Activated CD4-positive, alpha-beta memory T cell treated with anti-CD3 and anti-CD28 coated beads, Interleukin-2, amount 10 ng/mL, durations not matched to agents 7 days and 5 days (primary cell): ENCODE data around the gene TEX54. TPM values are rescaled to one million over a fixed set of nuclear protein-coding genes. Genes with fewer than 3 reads are reported as not detected.
A peak's percentile ranks its signal among the peaks of the same experiment; 100 is the strongest.

ENCODE experiments used
- CTCF ChIA-PET: fragments of 350-600 bp; sonication (Branson Sonifier 250); formaldehyde crosslinking; loops from one replicate; lab custom pipeline; 2021; ENCODE audit warnings: antibody characterized with exemption, inconsistent platforms; lab: Charles Lee
- POLR2A ChIA-PET: fragments of 350-600 bp; sonication (Branson Sonifier 250); formaldehyde crosslinking; loops from one replicate; lab custom pipeline; 2021; ENCODE audit warnings: antibody characterized with exemption; lab: Charles Lee
- DNase-seq: peaks from one replicate; pipeline ENCODE4 v3.0.0-alpha.2; 2020
- H3K27ac Mint-ChIP-seq: one replicate; pipeline ENCODE4 v1.8.0; 2021; ENCODE audit warnings: mild to moderate bottlenecking, mixed read lengths
- H3K27me3 Mint-ChIP-seq: one replicate; pipeline ENCODE4 v1.8.0; 2021; ENCODE audit warnings: mixed read lengths
- H3K36me3 Mint-ChIP-seq: one replicate; pipeline ENCODE4 v1.8.0; 2021; ENCODE audit warnings: low read depth, mixed read lengths
- H3K4me1 Mint-ChIP-seq: one replicate; pipeline ENCODE4 v1.8.0; 2021; ENCODE audit warnings: mixed read lengths
- H3K4me3 Mint-ChIP-seq: one replicate; pipeline ENCODE4 v1.8.0; 2021; ENCODE audit warnings: mild to moderate bottlenecking, mixed read lengths
- H3K9me3 Mint-ChIP-seq: one replicate; pipeline ENCODE4 v1.8.0; 2021; ENCODE audit warnings: mixed read lengths
- total RNA-seq, 2 experiments: library from RNA; stranded (reverse); gene quantifications; one replicate each; pipeline ENCODE4 v1.2.3, GENCODE V29; 2021

TEX54 gene
- total RNA-seq, 2 experiments from 2014 or later: not detected

- Mint-ChIP-seq H3K36me3 (peaks cover 25% of the 10 kb centered on the region), H3K27ac (no peak overlapping the region), H3K4me1 (peaks cover 6% of the 10 kb centered on the region), H3K4me3 (no peak overlapping the region), H3K9me3 (no peaks in the 10 kb centered on the region), H3K27me3 (no peaks in the 10 kb centered on the region)
- ChIA-PET CTCF (interaction anchor here (0.6 to 1.4 kb wide), 6 partner anchors 9 to 136 kb away, joined by 3 to 7 read pairs (median 3); no protein-coding TSS in a partner anchor), POLR2A (interaction anchor here (1.1 to 2.8 kb wide), 7 partner anchors 11 to 65 kb away, joined by 3 to 23 read pairs (median 8); partner anchors contain the start of genes NXF1, STX5 and TEX54)
- DNase-seq: no peak
Observed at GRCh38 chr11:62816557-62816956, 16.1 kb downstream of the TEX54 start.

DNA sequence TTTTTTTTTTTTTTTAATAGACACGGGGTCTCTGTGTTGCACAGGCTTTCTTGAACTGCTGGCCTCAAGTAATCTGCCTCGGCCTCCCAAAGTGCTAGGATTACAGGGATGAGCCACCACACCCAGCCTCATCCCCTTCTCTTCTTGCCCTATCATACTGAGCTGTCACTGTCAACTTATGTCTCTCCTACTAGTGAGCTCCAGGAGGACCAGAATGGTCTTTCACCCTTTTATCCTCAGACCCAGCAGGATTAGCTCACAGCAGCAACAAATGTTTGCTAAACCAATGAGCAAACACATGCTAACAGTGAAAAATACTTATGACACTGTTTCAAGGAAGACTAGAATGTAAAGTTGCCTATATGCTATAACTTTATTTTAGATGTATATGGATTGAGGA lies 21.0 kb downstream of the TEX54 start:
- CTCF ChIA-PET: interaction anchor here (0.8 to 1.2 kb wide), 2 partner anchors 25 to 51 kb away, joined by 4 to 5 read pairs; no protein-coding TSS in a partner anchor
- Mint-ChIP-seq H3K9me3 (no peaks in the 10 kb centered on the region), H3K27ac (no peak overlapping the region), H3K36me3 (peaks cover 9% of the 10 kb centered on the region), H3K4me3 (no peak overlapping the region), H3K4me1 (peaks cover 1% of the 10 kb centered on the region), H3K27me3 (no peaks in the 10 kb centered on the region)
- DNase-seq: no peak
- POLR2A ChIA-PET: interaction anchor here (0.9 to 2.1 kb wide), 3 partner anchors 10 to 147 kb away, joined by 3 to 4 read pairs (median 4); partner anchors contain the start of genes C11orf98 and CSKMT

DNA sequence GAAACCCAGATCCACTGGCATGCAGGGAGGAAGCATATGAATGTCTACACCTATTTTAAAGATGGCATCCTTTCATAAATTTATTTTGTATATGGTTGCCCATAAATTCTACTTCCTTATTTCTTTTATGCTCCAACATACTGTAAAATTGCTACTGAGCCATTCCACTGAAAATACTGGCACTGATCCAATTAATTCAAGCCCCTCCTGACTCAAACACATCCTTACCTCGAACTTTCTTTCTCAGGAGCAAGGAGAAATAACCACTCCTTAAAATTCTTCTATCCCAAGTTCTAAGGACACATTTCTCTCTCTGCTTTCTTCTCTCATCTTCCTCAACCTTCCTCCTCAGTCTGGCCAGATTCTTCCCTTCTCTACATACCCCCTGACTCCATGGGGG lies 21.9 kb downstream of the TEX54 start:
- Mint-ChIP-seq H3K27ac (no peak overlapping the region), H3K9me3 (no peaks in the 10 kb centered on the region), H3K4me3 (no peak overlapping the region), H3K36me3 (peaks cover 4% of the 10 kb centered on the region), H3K27me3 (no peaks in the 10 kb centered on the region), H3K4me1 (peaks cover 9% of the 10 kb centered on the region)
- ChIA-PET CTCF (no interaction called here), POLR2A (interaction anchor here (1.1 kb wide), 1 partner anchor 31 kb away, joined by 4 read pairs; no protein-coding TSS in a partner anchor)
- DNase-seq: no peak

GRCh38 chr11:62806611-62807121 lies 26.0 kb downstream of the TEX54 start:
- Mint-ChIP-seq H3K27ac (no peak overlapping the region), H3K4me1 (peaks cover 34% of the 10 kb centered on the region), H3K4me3 (peak overlapping the region; percentile 90), H3K9me3 (no peaks in the 10 kb centered on the region), H3K27me3 (no peaks in the 10 kb centered on the region), H3K36me3 (peaks cover 29% of the 10 kb centered on the region)
- ChIA-PET POLR2A (interaction anchor here (0.8 to 5.5 kb wide), 21 partner anchors 9 to 215 kb away, joined by 3 to 134 read pairs (median 10); partner anchors contain the start of genes C11orf98, CSKMT, HNRNPUL2 and LBHD1), CTCF (interaction anchor here (0.6 to 3.9 kb wide), 5 partner anchors 12 to 23 kb away, joined by 3 to 32 read pairs (median 5); partner anchors contain the start of gene TMEM179B)
- no peak for DNase-seq

DNA sequence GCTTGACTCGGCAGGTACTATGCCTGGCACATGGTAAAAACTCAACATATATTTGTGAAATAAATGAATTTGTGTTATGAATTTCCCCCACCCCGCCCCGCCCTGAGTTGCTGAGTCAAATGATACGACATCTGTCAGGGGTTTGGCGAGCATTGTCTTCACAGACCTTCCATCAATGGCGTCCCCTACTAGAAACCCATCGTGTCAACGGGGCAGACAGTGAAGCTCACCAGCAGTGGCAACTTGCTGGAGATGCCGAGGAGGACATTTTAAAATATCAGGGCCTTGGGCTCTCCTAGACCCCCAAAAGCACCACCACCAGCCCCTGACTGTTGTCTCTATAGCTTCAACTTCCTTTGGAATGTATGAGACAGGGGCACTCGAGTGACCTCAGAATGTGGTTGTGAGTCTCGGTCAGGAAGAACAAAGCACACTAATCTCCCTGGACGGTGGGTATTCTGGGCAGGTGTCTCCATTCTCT lies 26.6 kb downstream of the TEX54 start:
- Mint-ChIP-seq H3K27me3 (no peaks in the 10 kb centered on the region), H3K4me1 (peaks cover 40% of the 10 kb centered on the region), H3K9me3 (no peaks in the 10 kb centered on the region), H3K4me3 (peak overlapping the region; percentile 90), H3K36me3 (peaks cover 35% of the 10 kb centered on the region), H3K27ac (peak overlapping the region; percentile 86)
- DNase-seq: peak; percentile 28
- POLR2A ChIA-PET: interaction anchor here (0.8 to 5.5 kb wide), 29 partner anchors 8 to 379 kb away, joined by 3 to 134 read pairs (median 6); partner anchors contain the start of genes BSCL2, C11orf98, CSKMT and GNG3
- CTCF ChIA-PET: interaction anchor here (0.7 to 3.9 kb wide), 7 partner anchors 12 to 78 kb away, joined by 3 to 32 read pairs (median 5); partner anchors contain the start of genes HNRNPUL2, SLC3A2, TMEM179B and TTC9C

DNA sequence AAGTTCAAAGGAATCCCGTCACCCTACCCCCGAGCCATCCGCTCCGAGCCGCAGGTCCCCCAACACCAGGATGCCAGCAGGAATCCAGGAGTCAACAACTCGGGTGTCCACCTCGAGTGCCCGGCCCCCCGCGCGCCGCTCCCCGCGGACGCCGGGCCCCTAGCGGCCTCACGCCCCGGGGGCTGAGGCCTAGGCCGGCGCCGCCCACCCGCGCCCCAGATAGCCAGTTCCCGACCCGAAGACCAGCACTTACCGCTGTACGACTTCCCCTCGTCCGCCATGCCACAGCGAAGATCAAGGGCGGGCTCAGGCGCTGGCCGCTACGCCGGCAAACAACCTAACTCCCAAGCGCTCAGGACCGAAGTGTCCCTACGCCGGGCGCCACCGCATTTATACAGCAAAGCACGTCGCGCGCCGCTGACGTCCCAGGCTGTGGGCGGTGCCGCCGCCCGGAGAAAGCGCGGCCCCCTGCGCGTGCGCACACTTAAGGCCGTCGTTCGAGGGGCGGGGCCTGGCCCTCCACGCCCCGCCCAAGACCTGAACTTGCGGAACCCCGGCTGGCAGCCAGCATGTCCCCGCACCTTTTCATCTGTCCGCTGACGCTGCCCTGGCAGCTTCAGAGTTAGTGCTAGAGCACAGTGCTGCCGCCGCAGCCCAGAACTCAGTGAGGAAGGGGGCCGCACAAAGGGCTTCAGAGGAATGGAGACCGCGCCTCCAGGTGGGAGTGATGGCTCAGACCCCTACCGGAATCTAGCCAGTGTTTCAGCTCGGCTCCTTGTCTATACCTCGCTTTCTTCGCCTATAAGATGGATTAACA lies 27.4 kb downstream of the TEX54 start, which contains the start of gene NXF1:
NXF1 (minus strand) TSS at position 365 of the 817 bp plus-strand sequence; CDS start at position 281, 84 bp downstream.
- CTCF ChIA-PET: interaction anchor here (0.7 to 3.9 kb wide), 6 partner anchors 11 to 78 kb away, joined by 3 to 32 read pairs (median 6); partner anchors contain the start of genes HNRNPUL2, SLC3A2, TMEM179B and TTC9C
- Mint-ChIP-seq H3K36me3 (peaks cover 40% of the 10 kb centered on the region), H3K9me3 (no peaks in the 10 kb centered on the region), H3K4me3 (peak within 1 kb of the TSS; percentile 90), H3K4me1 (peaks cover 40% of the 10 kb centered on the region), H3K27me3 (no peaks in the 10 kb centered on the region), H3K27ac (peak within 1 kb of the TSS; percentile 86)
- peak; percentile 96 for DNase-seq
- POLR2A ChIA-PET: interaction anchor here (0.8 to 5.5 kb wide), 32 partner anchors 8 to 378 kb away, joined by 3 to 134 read pairs (median 6); partner anchors contain the start of genes BSCL2, C11orf98, CSKMT and GNG3

DNA sequence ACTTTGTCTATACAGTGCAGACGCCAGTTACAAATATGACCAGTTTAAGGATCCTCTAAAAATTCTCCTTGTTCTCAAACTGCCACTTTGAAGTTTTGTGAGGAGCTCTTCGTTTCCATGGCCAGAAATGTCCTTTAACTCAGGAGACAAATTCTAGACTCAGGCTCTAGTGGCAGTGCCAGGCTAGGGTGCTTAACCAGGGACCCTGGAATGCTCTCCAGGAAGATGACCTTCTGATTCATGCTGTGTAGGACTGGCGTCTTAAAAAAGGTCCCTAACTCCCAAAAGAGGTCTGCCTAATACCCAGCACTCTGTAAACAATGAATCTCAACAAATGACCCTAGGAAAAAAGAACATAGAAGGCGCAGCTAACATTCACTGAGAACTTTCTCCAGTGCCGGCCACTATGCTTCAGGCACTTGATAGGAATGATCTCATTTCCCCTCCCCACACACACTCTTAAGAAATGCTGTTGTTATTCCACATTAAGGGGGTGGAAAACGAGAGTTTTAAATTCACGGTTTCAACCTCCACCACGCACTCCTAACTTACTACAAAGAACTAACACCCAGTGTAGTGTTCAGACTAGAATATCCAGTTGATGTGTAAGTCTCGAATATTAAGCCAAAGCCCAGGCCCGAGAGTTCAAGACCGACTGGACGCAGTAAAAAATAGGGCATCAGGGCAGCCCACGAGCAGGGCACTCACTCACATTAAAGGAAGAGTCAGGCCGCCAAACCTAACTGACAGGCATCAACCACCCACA lies 28.1 kb downstream of the TEX54 start:
- no peaks in the 10 kb centered on the region for H3K9me3 Mint-ChIP-seq
- peaks cover 41% of the 10 kb centered on the region for H3K4me1 Mint-ChIP-seq
- no peak for DNase-seq
- H3K36me3 Mint-ChIP-seq: peaks cover 48% of the 10 kb centered on the region
- peak overlapping the region; percentile 90 for H3K4me3 Mint-ChIP-seq
- CTCF ChIA-PET: interaction anchor here (1.7 kb wide), 1 partner anchor 18 kb away, joined by 5 read pairs; no protein-coding TSS in a partner anchor
- POLR2A ChIA-PET: interaction anchor here (0.6 to 5.5 kb wide), 22 partner anchors 9 to 261 kb away, joined by 3 to 134 read pairs (median 8); partner anchors contain the start of genes BSCL2, C11orf98, CSKMT and EEF1G
- peak overlapping the region; percentile 82 for H3K27ac Mint-ChIP-seq
- no peaks in the 10 kb centered on the region for H3K27me3 Mint-ChIP-seq

DNA sequence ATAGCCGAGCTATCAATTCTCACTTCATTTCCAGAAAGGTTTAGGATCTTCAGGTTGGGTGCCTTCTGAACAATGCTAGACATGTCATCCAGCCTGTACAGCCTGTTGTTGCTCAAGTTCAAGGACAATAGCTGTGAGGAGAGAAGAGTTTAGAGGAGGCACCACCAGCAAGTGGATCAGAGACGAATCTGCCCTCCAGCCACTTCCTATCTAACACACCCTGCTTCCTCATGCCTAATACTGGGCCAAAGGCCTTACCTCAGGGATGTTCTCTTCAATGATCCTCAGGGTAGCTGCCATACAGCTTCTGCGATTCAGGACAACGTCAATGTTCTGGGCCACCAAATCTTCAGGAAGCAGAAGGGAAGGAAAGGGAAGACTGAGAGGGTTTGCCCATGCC lies 31.6 kb downstream of the TEX54 start:
- POLR2A ChIA-PET: interaction anchor here (0.8 to 2.9 kb wide), 7 partner anchors 8 to 74 kb away, joined by 3 to 27 read pairs (median 4); partner anchors contain the start of genes STX5, TMEM179B and WDR74
- Mint-ChIP-seq H3K9me3 (no peaks in the 10 kb centered on the region), H3K4me1 (peaks cover 34% of the 10 kb centered on the region), H3K36me3 (peaks cover 77% of the 10 kb centered on the region), H3K4me3 (no peak overlapping the region), H3K27me3 (no peaks in the 10 kb centered on the region), H3K27ac (no peak overlapping the region)
- CTCF ChIA-PET: interaction anchor here (1.1 to 1.9 kb wide), 4 partner anchors 8 to 95 kb away, joined by 4 to 6 read pairs (median 4); no protein-coding TSS in a partner anchor
- DNase-seq: no peak

DNA sequence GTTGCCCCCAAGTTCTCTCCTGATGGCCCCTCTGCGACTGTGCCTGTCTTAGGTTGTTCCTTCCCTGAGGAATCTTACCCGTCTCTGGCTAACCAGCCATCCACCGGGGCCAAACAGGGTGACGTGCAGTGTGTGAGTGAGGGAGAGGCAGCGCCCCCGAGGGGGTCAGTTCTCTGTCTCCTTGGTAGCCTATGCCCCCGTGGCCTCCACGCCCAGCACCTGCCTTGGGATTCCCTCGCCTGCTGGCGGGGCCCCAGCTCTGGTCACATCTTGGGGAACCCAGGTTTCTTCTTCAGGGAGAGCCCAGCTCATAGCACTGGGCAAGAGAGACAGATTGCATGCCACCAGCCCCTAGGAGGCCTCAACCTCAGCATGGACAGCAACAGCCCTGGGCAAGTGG lies 33.2 kb downstream of the TEX54 start:
- ChIA-PET POLR2A (interaction anchor here (2.9 kb wide), 1 partner anchor 11 kb away, joined by 21 read pairs; the partner anchor contains the start of gene TMEM179B), CTCF (interaction anchor here (1.0 kb wide), 1 partner anchor 13 kb away, joined by 3 read pairs; no protein-coding TSS in a partner anchor)
- DNase-seq: no peak
- peaks cover 30% of the 10 kb centered on the region for H3K4me1 Mint-ChIP-seq
- no peak overlapping the region for H3K27ac Mint-ChIP-seq
- H3K4me3 Mint-ChIP-seq: no peak overlapping the region
- H3K27me3 Mint-ChIP-seq: no peaks in the 10 kb centered on the region
- H3K9me3 Mint-ChIP-seq: no peaks in the 10 kb centered on the region
- peaks cover 86% of the 10 kb centered on the region for H3K36me3 Mint-ChIP-seq

- H3K27me3 Mint-ChIP-seq: no peaks in the 10 kb centered on the region
- H3K4me1 Mint-ChIP-seq: peaks cover 15% of the 10 kb centered on the region
- no peak overlapping the region for H3K27ac Mint-ChIP-seq
- H3K36me3 Mint-ChIP-seq: peaks cover 79% of the 10 kb centered on the region
- ChIA-PET POLR2A (interaction anchor here (1.0 to 11.3 kb wide), 4 partner anchors 9 to 85 kb away, joined by 3 to 134 read pairs (median 18); partner anchors contain the start of genes NXF1, TMEM179B and WDR74), CTCF (interaction anchor here (1.1 to 1.3 kb wide), 2 partner anchors 10 to 52 kb away, joined by 4 to 5 read pairs; no protein-coding TSS in a partner anchor)
- DNase-seq: no peak
- H3K4me3 Mint-ChIP-seq: no peak overlapping the region
- no peaks in the 10 kb centered on the region for H3K9me3 Mint-ChIP-seq
Observed at GRCh38 chr11:62796281-62796680, 36.4 kb downstream of the TEX54 start.

GRCh38 chr11:62794201-62794775 lies 38.4 kb downstream of the TEX54 start:
- CTCF ChIA-PET: interaction anchor here (1.0 to 2.0 kb wide), 2 partner anchors 8 to 12 kb away, joined by 5 read pairs; partner anchors contain the start of gene NXF1
- no peak for DNase-seq
- Mint-ChIP-seq H3K27me3 (no peaks in the 10 kb centered on the region), H3K4me3 (no peak overlapping the region), H3K36me3 (peaks cover 79% of the 10 kb centered on the region), H3K4me1 (peaks cover 29% of the 10 kb centered on the region), H3K27ac (peak overlapping the region; percentile 5), H3K9me3 (no peaks in the 10 kb centered on the region)
- POLR2A ChIA-PET: interaction anchor here (0.8 to 11.3 kb wide), 10 partner anchors 11 to 130 kb away, joined by 3 to 224 read pairs (median 6); partner anchors contain the start of genes C11orf98, CSKMT, NXF1 and SLC3A2
